NCI-H2081 treated with DMSO at 0.1 percent for 48 hours (cell line): ENCODE measurements around the gene NVL.

Experiments
- DNase-seq: peaks from one replicate; lab custom pipeline; 2025; lab: John Stamatoyannopoulos, UW

Gene NVL

DNA sequence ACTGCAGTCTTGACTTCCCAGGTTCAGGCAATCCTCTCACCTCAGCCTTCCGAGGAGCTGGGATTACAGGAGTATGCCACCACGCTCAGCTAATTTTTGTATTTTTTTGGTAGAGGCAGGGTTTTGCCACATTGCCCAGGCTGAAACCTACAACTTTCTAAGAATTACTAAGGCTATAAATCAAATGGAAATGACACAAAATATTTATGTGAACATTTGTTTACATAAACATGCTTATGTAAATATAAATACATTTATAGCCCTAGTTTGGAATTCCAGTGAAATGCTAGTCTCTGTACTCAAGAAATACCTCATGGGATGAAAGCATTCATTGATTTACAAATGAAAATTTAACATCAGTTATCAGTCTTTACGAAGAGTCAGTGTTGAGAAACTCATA lies 47.8 kb downstream of the NVL start:
- no peak for DNase-seq

DNA sequence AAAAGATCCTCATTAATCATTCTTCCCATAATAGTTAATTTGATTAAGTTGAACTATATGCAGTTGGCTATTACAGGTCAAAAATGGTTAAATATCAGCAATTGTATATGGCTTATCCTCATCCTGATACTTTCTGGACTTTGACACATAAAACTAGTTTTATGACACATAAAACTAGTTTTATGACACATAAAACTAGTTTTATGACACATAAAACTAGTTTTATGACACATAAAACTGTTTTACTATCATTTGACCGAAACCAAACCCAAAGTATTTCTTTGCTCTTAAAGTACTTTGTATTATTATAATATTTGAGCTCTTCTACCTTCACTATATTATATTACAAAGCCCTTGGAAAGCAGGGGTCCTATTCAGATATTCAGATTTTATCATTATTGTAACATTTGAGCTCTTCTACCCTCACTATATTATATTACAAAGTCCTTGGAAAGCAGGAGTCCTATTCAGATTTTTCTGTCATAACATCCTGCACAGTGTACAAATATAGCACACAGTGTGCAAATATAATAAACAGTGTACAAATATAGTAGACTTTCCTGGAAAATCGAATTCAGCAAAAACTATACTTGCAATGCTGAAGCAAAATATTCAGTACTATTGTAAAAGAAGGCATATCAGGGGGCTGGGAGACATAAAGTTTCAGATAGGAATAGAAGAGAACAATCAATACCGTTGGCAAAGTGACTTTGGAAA lies 53.0 kb downstream of the NVL start:
- no peak for DNase-seq

DNA sequence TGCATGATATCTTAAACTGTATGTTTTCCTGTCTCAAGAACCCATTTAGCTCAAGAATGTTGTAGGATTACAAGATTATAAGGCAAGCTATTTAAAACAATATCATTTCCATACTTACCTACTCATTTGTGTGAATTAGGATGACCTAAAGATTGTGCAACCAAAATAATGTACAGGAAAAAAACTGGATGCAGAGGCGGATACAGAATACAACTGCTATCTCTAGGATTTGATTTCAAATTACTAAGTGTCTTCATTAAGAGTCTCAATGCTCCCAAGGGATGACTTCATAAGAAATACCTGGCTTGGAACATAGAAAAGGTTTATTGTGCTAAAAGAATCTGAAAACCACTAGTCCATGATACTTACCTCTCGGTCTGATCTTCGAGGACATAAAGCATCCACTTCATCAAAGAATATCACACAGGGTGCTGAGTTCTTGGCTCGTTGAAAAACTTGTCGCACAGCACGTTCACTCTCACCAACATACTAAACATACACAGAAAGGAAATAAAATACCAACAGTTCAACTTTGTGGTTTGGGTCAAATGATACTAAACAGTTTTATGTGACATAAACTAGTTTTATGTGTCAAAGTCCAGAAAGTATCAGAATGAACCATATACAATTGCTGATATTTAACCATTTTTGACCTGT lies 54.9 kb downstream of the NVL start:
- DNase-seq = no peak

DNA sequence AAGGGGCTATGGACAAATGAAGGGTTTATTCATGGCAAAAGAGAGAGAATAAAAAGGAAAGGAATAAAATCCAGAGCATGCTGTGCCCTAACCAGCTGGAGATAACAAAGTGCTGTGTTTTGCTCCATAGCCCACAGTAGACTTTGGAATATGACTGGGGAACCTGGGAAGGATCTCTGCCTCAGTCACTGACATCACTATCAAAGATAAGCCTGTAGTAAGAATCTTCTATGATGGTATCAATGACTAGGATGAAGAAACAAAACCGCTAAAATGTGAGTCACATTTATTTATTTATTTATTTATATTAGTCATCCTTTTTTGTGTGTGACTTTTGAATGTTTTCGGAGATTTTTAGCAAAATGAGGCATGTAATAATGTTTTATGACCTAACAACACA lies 56.3 kb downstream of the NVL start:
- DNase-seq = no peak

- DNase-seq = no peak
These were observed 58.9 kb downstream of the NVL start for GRCh38 chr1:224271106-224271505.

GRCh38 chr1:224267925-224268324 lies 62.0 kb downstream of the NVL start:
- DNase-seq = no peak

DNA sequence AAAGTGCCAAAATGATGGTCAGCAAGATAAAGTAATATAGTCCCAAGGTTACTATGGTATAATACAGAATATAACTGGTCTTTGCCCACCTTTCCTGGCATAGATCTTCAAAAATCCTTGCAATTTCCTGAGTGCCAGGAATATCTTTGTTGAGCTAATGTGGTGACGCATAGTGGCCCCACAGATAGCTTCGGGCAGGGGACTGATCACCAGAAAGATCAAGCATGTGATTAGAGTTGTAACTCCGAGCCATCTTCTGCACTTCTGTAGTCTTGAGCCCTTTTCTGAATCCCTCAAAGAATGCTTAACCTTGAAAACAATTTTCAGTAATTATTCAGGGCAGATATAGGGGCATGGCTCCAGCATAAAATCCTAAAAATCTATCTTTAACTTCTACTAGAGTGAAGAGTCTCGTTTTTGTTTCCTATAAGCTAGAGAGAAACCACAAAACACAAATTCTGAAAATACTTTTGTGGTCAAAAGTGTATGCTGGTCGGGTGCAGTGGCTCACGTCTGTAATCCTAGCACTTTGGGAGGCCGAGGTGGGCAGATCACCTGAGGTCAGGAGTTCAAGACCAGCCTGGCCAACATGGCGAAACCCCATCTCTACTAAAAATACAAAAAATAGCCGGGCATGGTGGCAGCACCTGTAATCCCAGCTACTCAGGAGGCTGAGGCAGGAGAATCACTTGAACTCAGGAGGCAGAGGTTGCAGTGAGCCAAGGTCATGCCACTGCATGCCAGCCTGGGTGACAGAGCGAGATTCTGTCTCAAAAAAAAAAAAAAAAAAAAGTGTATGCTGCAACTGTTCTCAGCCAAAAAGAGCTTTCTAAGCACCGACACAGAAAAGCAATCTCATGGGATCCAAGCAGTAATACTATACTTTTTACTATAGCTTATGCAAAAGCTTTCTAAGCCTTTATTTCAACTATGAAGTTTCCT lies 62.8 kb downstream of the NVL start:
- DNase-seq = no peak

- no peak for DNase-seq
These were observed 63.7 kb downstream of the NVL start for GRCh38 chr1:224266105-224266914.

GRCh38 chr1:224264321-224264720 lies 65.7 kb downstream of the NVL start:
- DNase-seq = no peak

DNA sequence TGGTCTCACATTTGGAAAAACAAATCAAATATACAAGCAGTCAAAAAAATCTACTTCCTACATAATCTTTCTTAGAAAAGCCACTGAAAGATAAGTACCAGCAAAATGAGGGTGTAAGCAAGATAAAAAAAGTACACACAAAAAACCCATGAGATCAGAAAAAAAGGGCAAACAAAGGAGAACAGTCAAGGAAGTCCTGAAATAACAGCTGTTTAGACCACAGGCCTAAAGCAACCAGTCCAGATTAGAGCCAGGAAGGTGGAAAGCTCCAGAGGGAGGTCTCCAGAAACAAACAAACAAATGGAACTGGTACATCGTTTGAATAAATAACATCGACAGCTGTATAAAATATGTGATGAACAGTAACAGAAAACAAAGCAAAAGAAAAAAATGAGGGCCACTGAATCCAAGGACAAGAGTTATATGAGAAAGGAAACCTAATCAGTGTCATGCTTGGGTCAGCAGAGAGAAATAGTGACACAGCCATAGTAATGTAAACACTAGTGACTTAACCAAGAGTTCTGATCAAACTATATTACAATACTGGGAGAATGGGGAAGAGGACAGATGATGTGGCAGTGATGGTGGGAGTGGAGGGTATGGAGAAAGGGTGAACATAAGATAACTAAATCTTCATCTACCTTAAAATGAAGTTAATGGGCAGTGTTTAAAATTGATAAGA lies 67.5 kb downstream of the NVL start:
- DNase-seq = no peak

DNA sequence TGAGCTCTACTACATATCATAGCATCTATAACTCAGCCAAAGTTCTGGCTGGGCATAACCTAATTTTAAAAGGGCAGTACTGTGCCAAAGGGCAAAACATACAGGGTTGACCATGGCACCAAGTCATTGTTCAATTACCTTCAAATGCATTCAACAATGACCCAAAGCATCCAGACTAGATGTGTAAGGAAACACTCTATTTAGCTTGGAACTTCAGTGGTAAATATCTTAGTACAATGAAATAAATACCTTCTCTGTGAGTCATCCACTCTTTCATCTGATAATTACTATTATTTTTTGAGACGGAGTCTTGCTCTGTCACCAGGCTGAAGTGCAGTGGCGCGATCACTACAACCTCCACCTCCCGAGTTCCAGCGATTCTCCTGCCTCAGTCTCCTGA lies 70.0 kb downstream of the NVL start:
- DNase-seq = no peak

DNA sequence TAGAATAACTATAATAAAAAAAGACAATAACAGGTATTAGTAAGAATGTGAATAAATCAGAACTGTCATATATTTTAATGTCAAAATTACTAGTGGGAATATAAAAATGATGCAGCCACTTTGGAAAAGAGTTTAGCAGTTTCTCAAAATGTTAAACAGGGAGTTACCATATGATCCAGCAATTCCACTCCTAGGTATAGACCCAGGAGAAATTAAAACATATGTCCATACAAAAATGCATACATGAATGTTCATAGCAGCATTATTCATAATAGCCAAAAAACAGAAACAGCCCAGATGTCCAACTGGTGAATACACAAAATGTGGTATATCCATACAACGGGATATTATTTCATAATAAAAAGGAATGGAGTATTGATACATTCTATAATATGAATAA lies 71.6 kb downstream of the NVL start:
- no peak for DNase-seq

GRCh38 chr1:224256640-224257039 lies 73.3 kb downstream of the NVL start:
- no peak for DNase-seq

DNA sequence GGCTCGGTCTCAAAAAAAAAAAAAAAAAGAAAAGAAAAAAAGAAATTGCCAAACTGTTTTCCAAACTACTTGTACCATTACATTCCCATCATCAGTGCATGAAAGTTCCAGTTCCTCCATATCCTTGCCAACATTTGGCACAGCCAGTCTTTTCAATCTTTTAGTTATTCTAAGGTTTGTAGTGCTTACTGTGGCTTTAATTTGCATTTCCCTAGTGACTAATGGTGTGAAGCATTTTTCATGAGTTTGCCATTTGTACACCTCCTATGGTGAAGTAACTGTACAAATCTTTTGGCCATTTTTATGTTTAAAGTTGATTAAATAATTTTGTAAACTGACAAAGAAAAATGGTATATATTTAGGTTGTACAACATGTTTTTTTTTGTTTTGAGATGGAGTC lies 76.3 kb downstream of the NVL start:
- no peak for DNase-seq

DNA sequence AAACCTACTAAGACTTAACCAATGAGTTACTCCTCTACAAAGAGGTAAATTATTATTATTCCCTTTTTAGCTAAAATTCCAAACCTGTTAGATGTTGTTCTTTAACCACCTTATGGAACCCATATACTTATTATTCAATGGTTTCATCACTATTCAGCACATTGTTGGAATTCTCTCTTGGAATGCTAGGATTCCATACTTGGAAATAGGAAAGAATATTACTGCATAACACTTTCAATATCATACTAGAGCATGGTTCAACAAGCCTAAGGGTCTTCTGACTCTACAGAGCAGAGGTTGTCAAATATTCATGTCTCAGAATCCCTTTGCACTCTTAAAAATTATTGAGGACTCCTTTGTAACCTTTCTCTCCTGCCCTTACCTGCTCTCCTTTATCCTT lies 77.5 kb downstream of the NVL start:
- DNase-seq = no peak

DNA sequence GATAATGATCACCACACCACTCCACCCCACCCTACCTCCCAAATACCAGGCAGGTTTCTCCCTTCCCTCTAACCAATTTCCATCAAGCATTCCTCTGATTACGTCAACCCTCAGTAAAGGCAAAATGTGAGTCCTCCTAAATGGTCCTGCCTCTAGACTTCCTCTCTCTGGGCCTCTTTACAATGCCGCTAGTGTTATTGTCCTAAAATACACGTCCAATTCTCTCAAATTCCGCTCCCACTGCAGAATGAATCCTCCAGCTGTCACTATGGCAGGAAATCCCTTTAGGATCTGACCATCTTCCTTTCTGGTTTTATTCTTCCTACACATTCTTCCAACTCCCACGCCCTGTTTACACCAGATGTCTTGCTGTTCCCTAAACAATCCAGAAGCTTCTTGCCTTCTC lies 78.2 kb downstream of the NVL start:
- DNase-seq = no peak

DNA sequence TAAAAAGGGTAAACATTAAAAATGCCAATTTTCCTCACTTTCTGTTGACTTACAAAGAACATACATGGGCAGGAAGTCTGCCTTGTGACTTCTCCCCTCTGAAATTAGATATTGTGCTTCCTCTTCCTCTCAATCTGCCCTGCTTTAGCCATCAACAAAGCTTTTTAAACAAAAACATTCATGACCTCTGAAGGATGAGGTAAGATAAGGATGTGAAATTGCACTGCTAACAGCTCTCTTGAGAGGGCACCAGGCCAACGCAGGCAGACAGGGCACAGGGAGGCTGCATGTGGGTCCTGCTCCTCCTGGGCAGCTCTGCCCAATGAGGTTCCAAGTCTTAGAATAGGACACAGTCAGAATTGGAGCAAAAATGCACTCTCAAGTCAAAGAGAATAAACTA lies 84.8 kb downstream of the NVL start:
- DNase-seq = no peak

GRCh38 chr1:224238756-224239155 lies 91.2 kb downstream of the NVL start:
- DNase-seq = no peak

- no peak for DNase-seq
These were observed 91.8 kb downstream of the NVL start for GRCh38 chr1:224238212-224238611.

DNA sequence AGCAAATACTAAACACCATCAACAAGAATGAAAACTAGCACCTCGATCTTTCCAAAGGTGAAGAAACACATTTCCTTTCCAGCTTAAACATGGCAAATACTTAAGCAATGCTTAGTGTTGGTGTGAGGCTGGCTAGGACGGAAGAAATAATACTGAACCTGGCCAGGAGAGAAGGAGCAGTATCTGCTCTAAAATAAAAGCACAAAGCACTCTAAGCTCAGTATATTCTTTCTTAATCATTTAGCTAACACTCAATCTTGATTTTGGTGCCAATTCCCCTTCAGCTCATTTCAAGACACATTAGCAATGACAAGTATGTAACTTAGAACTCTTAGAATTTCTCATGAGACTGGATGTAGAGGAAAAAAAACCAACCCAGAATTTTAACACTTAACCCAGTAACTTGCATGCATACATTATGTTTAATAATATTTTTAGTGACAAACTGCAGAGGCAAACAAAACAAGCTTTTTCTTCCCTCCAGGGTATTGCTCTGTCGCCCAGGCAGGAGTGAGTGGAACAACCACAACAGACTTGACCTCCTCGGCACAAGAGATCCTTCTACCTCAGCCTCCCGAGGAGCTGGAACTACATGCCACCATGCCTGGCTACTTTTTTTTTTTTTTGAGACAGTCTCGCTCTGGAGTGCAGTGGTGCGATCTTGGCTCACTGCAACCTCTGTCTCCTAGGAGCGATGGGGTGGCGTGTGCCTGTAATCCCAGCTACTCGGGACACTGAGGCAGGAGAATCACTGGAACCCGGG lies 92.7 kb downstream of the NVL start:
- DNase-seq = no peak
